HG03558 (cell line): ENCODE data around the gene SH3BGRL2.
A peak's percentile ranks its signal among the peaks of the same experiment; 100 is the strongest.
"Not testable (repeated sequence)": the region's sequence is repeated elsewhere in the genome, so short reads cannot be mapped to it uniquely, and the experiment has no call there.

Source experiments
- ATAC-seq: cut with Tn5 transposase; IDR thresholded peaks from one replicate; pipeline ENCODE4 v1.9.1; 2021; ENCODE audit warnings: moderate number of reproducible peaks; ENCODE audit not compliant: unreplicated experiment; ENCODE audit errors: extremely low read depth

The SH3BGRL2 gene

GRCh38 chr6:79613912-79614311, 17.2 kb upstream of the SH3BGRL2 start:
- no peak for ATAC-seq

GRCh38 chr6:79614326-79615305, 16.5 kb upstream of the SH3BGRL2 start:
- ATAC-seq: peak; percentile 70

GRCh38 chr6:79617518-79617941, 13.6 kb upstream of the SH3BGRL2 start:
- no peak for ATAC-seq

GRCh38 chr6:79618425-79618824, 12.7 kb upstream of the SH3BGRL2 start:
- ATAC-seq: not testable (repeated sequence)

GRCh38 chr6:79621579-79621978, 9.6 kb upstream of the SH3BGRL2 start:
- no peak for ATAC-seq

GRCh38 chr6:79622364-79622763, 8.8 kb upstream of the SH3BGRL2 start:
- no peak for ATAC-seq

GRCh38 chr6:79623106-79623505, 8.0 kb upstream of the SH3BGRL2 start:
- ATAC-seq: no peak

GRCh38 chr6:79625746-79626145, 5.4 kb upstream of the SH3BGRL2 start:
- ATAC-seq: no peak

- no peak for ATAC-seq
Measured at GRCh38 chr6:79626811-79627210, 4.3 kb upstream of the SH3BGRL2 start.

GRCh38 chr6:79627422-79627821, 3.7 kb upstream of the SH3BGRL2 start:
- no peak for ATAC-seq

- no peak for ATAC-seq
Measured at GRCh38 chr6:79628466-79629288, 2.5 kb upstream of the SH3BGRL2 start.

GRCh38 chr6:79630380-79630882, 698 bp upstream of the SH3BGRL2 start:
- no peak for ATAC-seq

- ATAC-seq: no peak
Measured at GRCh38 chr6:79631693-79632172, 604 bp downstream of the SH3BGRL2 start.

- no peak for ATAC-seq
Measured at GRCh38 chr6:79632580-79632979, 1.5 kb downstream of the SH3BGRL2 start.

GRCh38 chr6:79634491-79635231, 3.5 kb downstream of the SH3BGRL2 start:
- no peak for ATAC-seq

GRCh38 chr6:79635232-79635543, 4.1 kb downstream of the SH3BGRL2 start:
- ATAC-seq: no peak

GRCh38 chr6:79636673-79637072, 5.5 kb downstream of the SH3BGRL2 start:
- no peak for ATAC-seq

- ATAC-seq: no peak
Measured at GRCh38 chr6:79640146-79641111, 9.3 kb downstream of the SH3BGRL2 start.

GRCh38 chr6:79646006-79646405, 14.9 kb downstream of the SH3BGRL2 start:
- no peak for ATAC-seq
